ENCODE results near the gene EZR. TPM values are rescaled to one million over a fixed set of nuclear protein-coding genes. Genes with fewer than 3 reads are reported as not detected.

Gene EZR
- total RNA-seq, 4 donors from 2014 or later = 88.0 to 190 (median 177) TPM

DNA sequence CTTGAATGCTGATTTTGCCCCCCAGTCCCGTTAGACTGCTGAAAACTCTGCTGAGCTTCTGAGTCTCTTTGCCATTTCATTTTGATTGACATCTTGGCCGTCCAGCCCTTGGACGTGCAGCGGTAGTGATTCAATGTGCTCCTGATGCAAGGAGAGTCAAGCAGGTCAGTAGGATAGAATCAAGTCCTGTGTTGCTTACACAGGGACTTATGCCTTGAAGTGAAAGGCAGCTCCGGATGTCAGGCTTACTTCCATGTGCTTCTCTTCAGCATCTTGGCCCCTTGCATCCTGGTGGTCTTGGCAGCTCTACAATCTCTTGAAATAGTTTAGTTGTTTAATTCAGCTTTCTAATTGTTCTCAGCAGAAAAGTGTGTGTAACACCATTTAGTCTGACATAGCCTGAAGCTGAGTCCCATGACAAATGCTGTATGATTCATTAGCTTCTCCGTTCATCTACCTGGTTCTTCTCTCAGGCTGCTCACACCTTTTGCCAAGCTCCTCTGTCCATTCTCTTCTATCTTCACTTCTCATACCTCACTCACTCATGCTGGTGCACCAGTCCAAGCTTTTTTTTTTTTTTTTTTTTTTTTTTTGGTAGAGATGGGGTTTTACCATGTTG lies 76.0 kb downstream of the EZR start:
- H3K36me3 ChIP-seq = peaks cover 0 to 8% of the 10 kb centered on the region in 2 donors
- TF ChIP-seq POLR2A (IDR thresholded peaks at IDR 0.05) = no peak
- TF ChIP-seq POLR2AphosphoS5 (IDR thresholded peaks at IDR 0.05) = no peak
- TF ChIP-seq CTCF (IDR thresholded peaks at IDR 0.05) = no peak
- no peak for TF ChIP-seq EP300 (IDR thresholded peaks at IDR 0.05)
- H3K27me3 ChIP-seq = no peaks in the 10 kb centered on the region
- WGBS, 2 donors (ENCODE audit: low coverage in 1 of 2) = 67 to 95% methylated on average over 5 to 6 of the region's 6 CpGs
- no peaks in the 10 kb centered on the region for H3K4me1 ChIP-seq
- peaks cover 0 to 16% (median 0%) of the 10 kb centered on the region in 3 donors for H3K9me3 ChIP-seq
- no peak overlapping the region for H3K4me3 ChIP-seq
- no peak overlapping the region for H3K27ac ChIP-seq
- no peak for ATAC-seq

DNA sequence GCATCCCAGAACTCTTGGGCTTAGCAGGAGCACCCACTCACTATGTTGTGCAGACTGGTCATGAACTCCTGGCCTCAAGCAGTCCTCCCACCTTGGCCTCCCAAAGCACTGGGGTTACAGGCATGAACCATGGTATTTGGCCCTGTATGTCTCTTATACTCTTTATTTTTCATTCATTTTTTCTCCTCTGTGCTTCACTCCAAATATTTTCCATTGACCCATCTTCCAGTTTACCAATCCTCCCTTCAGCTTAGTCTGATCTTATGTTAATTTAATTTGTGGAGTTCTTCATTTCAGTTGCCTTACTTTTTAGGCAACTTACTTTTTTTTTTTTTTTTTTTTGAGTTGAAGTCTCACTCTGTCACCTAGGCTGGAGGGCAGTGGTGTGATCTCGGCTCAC lies 79.5 kb downstream of the EZR start:
- WGBS, 2 donors (ENCODE audit: low coverage in 1 of 2) = no CpG with 5 or more reads among the region's 1 CpG
- no peak for TF ChIP-seq POLR2AphosphoS5 (IDR thresholded peaks at IDR 0.05)
- TF ChIP-seq POLR2A (IDR thresholded peaks at IDR 0.05) = no peak
- no peak for TF ChIP-seq EP300 (IDR thresholded peaks at IDR 0.05)
- no peak for TF ChIP-seq CTCF (IDR thresholded peaks at IDR 0.05)
- Histone ChIP-seq H3K4me1 (no peaks in the 10 kb centered on the region), H3K9me3 (peaks cover 0 to 16% (median 0%) of the 10 kb centered on the region in 3 donors), H3K27ac (no peak overlapping the region), H3K36me3 (peaks cover 0 to 14% of the 10 kb centered on the region in 2 donors), H3K4me3 (no peak overlapping the region), H3K27me3 (no peaks in the 10 kb centered on the region)
- ATAC-seq = no peak

- ATAC-seq = no peak
- 73 to 100% methylated on average over 6 to 8 of the region's 12 CpGs for WGBS, 2 donors (ENCODE audit: low coverage in 1 of 2)
- Histone ChIP-seq H3K36me3 (peaks cover 0 to 18% of the 10 kb centered on the region in 2 donors), H3K4me1 (no peaks in the 10 kb centered on the region), H3K27ac (no peak overlapping the region), H3K4me3 (no peak overlapping the region), H3K9me3 (peaks cover 0 to 28% (median 0%) of the 10 kb centered on the region in 3 donors), H3K27me3 (no peaks in the 10 kb centered on the region)
- TF ChIP-seq POLR2A (IDR thresholded peaks at IDR 0.05) (no peak), EP300 (IDR thresholded peaks at IDR 0.05) (no peak), POLR2AphosphoS5 (IDR thresholded peaks at IDR 0.05) (no peak), CTCF (IDR thresholded peaks at IDR 0.05) (no peak)
Observed at GRCh38 chr6:158737710-158738615, 81.2 kb downstream of the EZR start.

DNA sequence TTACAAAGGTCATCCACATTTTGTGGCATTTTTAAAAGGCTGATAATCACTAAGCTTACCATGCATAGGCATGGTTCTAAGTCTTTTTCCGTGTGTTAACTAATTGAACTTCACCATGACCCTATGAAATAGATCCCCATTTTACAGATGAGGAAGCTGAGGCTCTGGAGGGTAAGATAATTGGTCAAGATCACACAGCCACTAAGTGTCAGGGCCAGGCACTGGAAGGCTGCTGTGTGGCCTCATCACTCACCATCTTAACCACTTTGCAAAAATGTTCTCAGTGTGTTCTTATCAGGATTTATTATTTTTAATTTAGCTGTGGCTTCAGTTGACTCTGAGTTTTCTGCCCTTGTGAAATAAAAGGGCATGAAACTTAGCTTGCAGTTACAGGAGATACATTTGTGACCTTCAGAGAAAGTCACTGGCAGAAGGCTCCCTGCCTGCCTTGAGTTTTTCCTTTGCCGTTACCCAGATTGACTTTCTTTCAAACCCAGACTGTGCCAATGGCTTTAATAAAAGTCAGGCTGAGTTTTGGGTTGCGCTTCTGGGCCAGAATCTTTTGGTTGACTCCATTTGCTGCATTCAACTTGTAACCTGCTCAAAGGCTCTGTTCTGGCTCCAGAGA lies 82.0 kb downstream of the EZR start:
- Histone ChIP-seq H3K27me3 (no peaks in the 10 kb centered on the region), H3K36me3 (peaks cover 0 to 18% of the 10 kb centered on the region in 2 donors), H3K4me3 (no peak overlapping the region), H3K27ac (no peak overlapping the region), H3K9me3 (peaks cover 0 to 28% (median 0%) of the 10 kb centered on the region in 3 donors), H3K4me1 (no peaks in the 10 kb centered on the region)
- TF ChIP-seq EP300 (IDR thresholded peaks at IDR 0.05) = no peak
- TF ChIP-seq POLR2AphosphoS5 (IDR thresholded peaks at IDR 0.05) = no peak
- TF ChIP-seq POLR2A (IDR thresholded peaks at IDR 0.05) = no peak
- no peak for TF ChIP-seq CTCF (IDR thresholded peaks at IDR 0.05)
- no peak for ATAC-seq
- 74 to 75% methylated on average over 2 of the region's 3 CpGs for WGBS, 2 donors (ENCODE audit: low coverage in 1 of 2)
